ENCODE measurements around the gene AK4. TPM values are rescaled to one million over a fixed set of nuclear protein-coding genes. Genes with fewer than 3 reads are reported as not detected.
"Not testable (repeated sequence)": the region's sequence is repeated elsewhere in the genome, so short reads cannot be mapped to it uniquely, and the experiment has no call there.

Gene AK4
- total and polyA plus RNA-seq, 10 donors: 0.46 to 15.1 (median 4.3) TPM

- TF ChIP-seq CTCF (IDR thresholded peaks at IDR 0.05 in 8 of 11, conservative IDR thresholded peaks at IDR 0.05 in 3 of 11): peak in 9 of 11 experiments; percentile 15 to 57 (median 45)
- no peak for TF ChIP-seq POLR2AphosphoS5 (IDR thresholded peaks at IDR 0.05)
- intact Hi-C loops (cut with DNase I; ENCODE audit: low total_unique reads): no loop called here
- no peak for DNase-seq
- Histone ChIP-seq H3K4me3 (no peak overlapping the region), H3K9me3 (peaks cover 0 to 19% (median 15%) of the 10 kb centered on the region in 8 donors), H3K4me1 (no peaks in the 10 kb centered on the region), H3K27ac (no peak overlapping the region), H3K27me3 (replicated peaks in 1 of 7) (peaks cover 0 to 4% (median 0%) of the 10 kb centered on the region in 7 donors), H3K36me3 (no peaks in the 10 kb centered on the region)
- 51 to 87% (median 80%) methylated on average over 3 of the region's 3 CpGs for WGBS, 5 donors
Observed at GRCh38 chr1:65235867-65236805, 88.1 kb downstream of the AK4 start.

GRCh38 chr1:65237088-65237487 lies 89.1 kb downstream of the AK4 start:
- WGBS, 5 donors: 83 to 95% (median 90%) methylated on average over 1 of the region's 1 CpG
- H3K27ac ChIP-seq; DNase-seq; H3K4me1 ChIP-seq; H3K4me3 ChIP-seq; intact Hi-C loops (cut with DNase I; ENCODE audit: low total_unique reads); H3K27me3 ChIP-seq (replicated peaks in 1 of 7); H3K36me3 ChIP-seq: not testable (repeated sequence)
- peaks cover 0 to 19% (median 15%) of the 10 kb centered on the region in 8 donors for H3K9me3 ChIP-seq

GRCh38 chr1:65237503-65237902 lies 89.5 kb downstream of the AK4 start:
- no peak for DNase-seq
- Histone ChIP-seq H3K36me3 (no peaks in the 10 kb centered on the region), H3K4me3 (no peak overlapping the region), H3K9me3 (peaks cover 0 to 19% (median 15%) of the 10 kb centered on the region in 8 donors), H3K4me1 (no peaks in the 10 kb centered on the region), H3K27me3 (replicated peaks in 1 of 7) (peaks cover 0 to 4% (median 0%) of the 10 kb centered on the region in 7 donors), H3K27ac (no peak overlapping the region)
- WGBS, 5 donors: 84 to 93% (median 90%) methylated on average over 4 of the region's 4 CpGs
- TF ChIP-seq CTCF (IDR thresholded peaks at IDR 0.05 in 8 of 11, conservative IDR thresholded peaks at IDR 0.05 in 3 of 11) (no peak), POLR2A (IDR thresholded peaks at IDR 0.05) (no peak), POLR2AphosphoS5 (IDR thresholded peaks at IDR 0.05) (no peak)
- intact Hi-C loops (cut with DNase I; ENCODE audit: low total_unique reads): no loop called here

- Histone ChIP-seq H3K27me3 (replicated peaks in 1 of 7) (peaks cover 0 to 4% (median 0%) of the 10 kb centered on the region in 7 donors), H3K27ac (no peak overlapping the region), H3K4me1 (no peaks in the 10 kb centered on the region), H3K36me3 (no peaks in the 10 kb centered on the region), H3K9me3 (peaks cover 0 to 19% (median 15%) of the 10 kb centered on the region in 8 donors), H3K4me3 (no peak overlapping the region)
- WGBS, 5 donors: 73 to 83% (median 77%) methylated on average over 6 of the region's 6 CpGs
- no peak for TF ChIP-seq POLR2AphosphoS5 (IDR thresholded peaks at IDR 0.05)
- TF ChIP-seq POLR2A (IDR thresholded peaks at IDR 0.05): no peak
- no peak for DNase-seq
- intact Hi-C loops (cut with DNase I; ENCODE audit: low total_unique reads): no loop called here
Observed at GRCh38 chr1:65238010-65238409, 90.0 kb downstream of the AK4 start.

GRCh38 chr1:65243491-65243890 lies 95.5 kb downstream of the AK4 start:
- intact Hi-C loops (cut with DNase I; ENCODE audit: low total_unique reads): no loop called here
- no peak overlapping the region for H3K4me3 ChIP-seq
- no peaks in the 10 kb centered on the region for H3K4me1 ChIP-seq
- WGBS, 5 donors: 59 to 84% (median 77%) methylated on average over 3 of the region's 3 CpGs
- H3K9me3 ChIP-seq: no peaks in the 10 kb centered on the region
- H3K36me3 ChIP-seq: no peaks in the 10 kb centered on the region
- peaks cover 0 to 9% (median 0%) of the 10 kb centered on the region in 7 donors for H3K27me3 ChIP-seq (replicated peaks in 1 of 7)
- no peak overlapping the region for H3K27ac ChIP-seq
- TF ChIP-seq POLR2AphosphoS5 (IDR thresholded peaks at IDR 0.05) (no peak), POLR2A (IDR thresholded peaks at IDR 0.05) (no peak), CTCF (IDR thresholded peaks at IDR 0.05 in 8 of 11, conservative IDR thresholded peaks at IDR 0.05 in 3 of 11) (no peak)
- no peak for DNase-seq

Measured in spleen (tissue), 11 donors.